Nephron progenitor cell (in vitro differentiated cells): ENCODE data around the gene RAET1L.
"Not testable (repeated sequence)": the region's sequence is repeated elsewhere in the genome, so short reads cannot be mapped to it uniquely, and the experiment has no call there.

Experiments used
- DNase-seq: peaks from one replicate; pipeline ENCODE4 v3.0.0; 2021
- H3K27ac Mint-ChIP-seq: 2 replicates; pipeline ENCODE4 v1.8.0; 2021; ENCODE audit warnings: mild to moderate bottlenecking, moderate library complexity, mixed read lengths
- H3K27me3 Mint-ChIP-seq: 2 replicates; pipeline ENCODE4 v1.8.0; 2021; ENCODE audit warnings: mild to moderate bottlenecking, low read depth, mixed read lengths; ENCODE audit not compliant: poor library complexity
- H3K36me3 Mint-ChIP-seq: 2 replicates; pipeline ENCODE4 v1.8.0; 2021; ENCODE audit warnings: low read depth, mixed read lengths
- H3K4me1 Mint-ChIP-seq: 2 replicates; pipeline ENCODE4 v1.8.0; 2021; ENCODE audit warnings: mixed read lengths
- H3K4me3 Mint-ChIP-seq: 2 replicates; pipeline ENCODE4 v1.8.0; 2021; ENCODE audit warnings: mild to moderate bottlenecking, moderate library complexity, mixed read lengths
- H3K9me3 Mint-ChIP-seq: 2 replicates; pipeline ENCODE4 v1.8.0; 2021; ENCODE audit warnings: mild to moderate bottlenecking, moderate library complexity, mixed read lengths
- CTCF ChIP-seq: fragments of 200-600 bp; sonication (generic); IDR thresholded peaks from 2 replicates; pipeline ENCODE4 v1.5.0; 2021; ENCODE audit warnings: antibody characterized with exemption

The RAET1L gene

GRCh38 chr6:150068720-150069648 lies 43.7 kb upstream of the RAET1L start, which contains the start of gene ULBP3:
TSS of gene ULBP3 (minus strand) at chr6:150069121. CDS start at chr6:150069066, 55 bp downstream.
- H3K36me3 Mint-ChIP-seq: peaks cover 31% of the 10 kb centered on the region
- peak; percentile 90 for DNase-seq
- H3K27me3 Mint-ChIP-seq: peaks cover 39% of the 10 kb centered on the region
- peaks cover 7% of the 10 kb centered on the region for H3K9me3 Mint-ChIP-seq
- peaks cover 26% of the 10 kb centered on the region for H3K4me1 Mint-ChIP-seq
- H3K27ac Mint-ChIP-seq: no peak within 1 kb of the TSS
- peak; percentile 45 for TF ChIP-seq CTCF
- peak within 1 kb of the TSS; percentile 82 for H3K4me3 Mint-ChIP-seq

GRCh38 chr6:150068151-150068550 lies 42.8 kb upstream of the RAET1L start:
- peaks cover 38% of the 10 kb centered on the region for H3K27me3 Mint-ChIP-seq
- H3K9me3 Mint-ChIP-seq: peaks cover 7% of the 10 kb centered on the region
- H3K36me3 Mint-ChIP-seq: peaks cover 39% of the 10 kb centered on the region
- peaks cover 25% of the 10 kb centered on the region for H3K4me1 Mint-ChIP-seq
- H3K4me3 Mint-ChIP-seq: peak overlapping the region; percentile 82
- no peak for TF ChIP-seq CTCF
- no peak overlapping the region for H3K27ac Mint-ChIP-seq
- DNase-seq: no peak

- H3K36me3 Mint-ChIP-seq: peaks cover 57% of the 10 kb centered on the region
- no peak overlapping the region for H3K27ac Mint-ChIP-seq
- H3K4me1 Mint-ChIP-seq: peaks cover 15% of the 10 kb centered on the region
- H3K27me3 Mint-ChIP-seq: peaks cover 37% of the 10 kb centered on the region
- TF ChIP-seq CTCF: no peak
- H3K4me3 Mint-ChIP-seq: no peak overlapping the region
- no peak for DNase-seq
- peaks cover 7% of the 10 kb centered on the region for H3K9me3 Mint-ChIP-seq
These were observed 39.8 kb upstream of the RAET1L start for GRCh38 chr6:150065083-150065482.

- H3K27ac Mint-ChIP-seq: no peak overlapping the region
- peaks cover 57% of the 10 kb centered on the region for H3K36me3 Mint-ChIP-seq
- no peak for DNase-seq
- H3K27me3 Mint-ChIP-seq: peaks cover 45% of the 10 kb centered on the region
- peaks cover 5% of the 10 kb centered on the region for H3K4me1 Mint-ChIP-seq
- no peak overlapping the region for H3K4me3 Mint-ChIP-seq
- H3K9me3 Mint-ChIP-seq: peaks cover 7% of the 10 kb centered on the region
- no peak for TF ChIP-seq CTCF
These were observed 38.3 kb upstream of the RAET1L start for GRCh38 chr6:150063640-150064039.

GRCh38 chr6:150059973-150060372 lies 34.6 kb upstream of the RAET1L start:
- Mint-ChIP-seq H3K36me3 (peaks cover 36% of the 10 kb centered on the region), H3K27me3 (peaks cover 48% of the 10 kb centered on the region)
- DNase-seq, H3K4me1 Mint-ChIP-seq, H3K9me3 Mint-ChIP-seq, H3K27ac Mint-ChIP-seq, H3K4me3 Mint-ChIP-seq: not testable (repeated sequence)

- Mint-ChIP-seq H3K27ac (no peak overlapping the region), H3K9me3 (peaks cover 18% of the 10 kb centered on the region), H3K27me3 (peaks cover 54% of the 10 kb centered on the region), H3K4me3 (no peak overlapping the region), H3K36me3 (peaks cover 31% of the 10 kb centered on the region), H3K4me1 (no peaks in the 10 kb centered on the region)
- no peak for DNase-seq
- no peak for TF ChIP-seq CTCF
These were observed 33.7 kb upstream of the RAET1L start for GRCh38 chr6:150058986-150059385.
